NCI-H2227 (cell line): ENCODE results near the gene RANBP3.
"Not testable (repeated sequence)": the region's sequence is repeated elsewhere in the genome, so short reads cannot be mapped to it uniquely, and the experiment has no call there.

Experiments used
- DNase-seq: peaks from one replicate; lab custom pipeline; 2025; ENCODE audit not compliant: unreplicated experiment; lab: John Stamatoyannopoulos, UW

RANBP3 gene

DNA sequence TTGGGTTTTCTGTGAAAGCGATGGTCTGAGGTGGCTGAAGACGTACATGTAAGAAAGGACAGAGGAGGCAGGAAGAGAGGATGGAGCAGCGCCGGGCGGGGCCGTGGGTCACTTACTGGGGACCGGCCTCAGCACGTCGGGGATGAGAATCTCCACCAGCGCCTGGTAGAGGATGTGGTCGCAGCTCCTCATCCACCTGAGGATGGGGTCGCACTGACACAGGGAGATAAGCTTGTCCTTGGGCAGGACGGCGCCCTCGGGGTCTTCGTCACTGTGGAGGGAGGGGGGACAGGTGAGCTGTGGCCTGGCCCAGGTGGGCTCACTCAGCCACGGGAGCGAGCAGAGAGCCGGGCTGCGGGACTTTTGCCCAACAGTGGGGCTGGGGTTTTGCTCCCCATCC, 29.0 kb upstream of the RANBP3 start:
- DNase-seq: no peak

DNA sequence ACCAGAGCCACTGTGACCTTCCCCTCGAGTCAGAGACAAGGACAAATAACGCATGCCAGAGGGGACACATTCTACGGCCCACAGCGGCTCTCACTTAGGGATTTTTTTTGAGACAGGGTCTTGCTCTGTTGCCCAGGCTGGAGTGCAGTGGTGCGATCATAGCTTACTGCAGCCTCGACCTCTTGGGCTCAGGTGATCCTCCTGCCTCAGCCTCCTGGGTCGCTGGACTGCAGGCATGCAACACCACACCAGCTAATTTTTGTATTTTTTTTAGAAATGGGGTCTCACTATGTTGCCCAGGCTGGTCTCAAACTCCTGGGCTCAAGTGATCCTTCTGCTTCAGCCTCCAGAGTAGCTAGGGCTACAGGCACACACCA, 28.1 kb upstream of the RANBP3 start:
- not testable (repeated sequence) for DNase-seq

DNA sequence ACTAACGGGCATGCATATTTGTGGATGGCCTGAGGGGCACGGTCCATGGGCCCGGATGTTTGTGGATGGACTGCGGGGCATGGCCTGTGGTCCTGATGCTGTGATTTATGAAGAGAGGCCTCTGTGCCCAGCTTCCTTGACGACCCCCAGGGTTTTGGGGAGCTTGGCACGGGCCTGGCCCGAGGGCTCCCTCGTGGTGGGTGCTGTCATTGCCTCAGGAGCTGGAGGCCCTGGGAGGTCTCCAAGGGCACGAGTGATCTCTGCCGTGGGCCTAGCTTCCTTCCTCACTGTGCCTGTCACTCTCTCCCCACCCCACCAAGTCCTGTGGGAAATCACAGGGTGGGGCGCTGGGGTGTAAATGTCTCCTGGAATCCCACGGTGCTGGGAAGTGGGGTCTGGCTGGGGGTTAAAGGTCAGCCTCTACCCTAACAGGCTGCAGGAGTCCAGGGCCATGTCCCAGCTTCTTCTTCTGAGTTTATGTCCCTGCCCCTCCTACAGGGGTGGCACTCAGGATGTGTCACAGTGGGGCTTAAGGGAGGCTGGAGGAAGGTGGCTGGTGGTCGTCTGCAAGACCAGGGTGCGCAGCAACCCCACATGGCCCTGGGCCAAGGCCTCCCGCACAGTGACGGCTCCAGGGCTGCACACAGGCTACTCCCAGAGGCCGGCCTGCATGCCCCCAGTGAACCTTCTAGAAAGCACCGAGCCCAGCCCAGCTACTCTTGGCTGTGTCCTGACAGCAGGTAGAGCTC, 27.6 kb upstream of the RANBP3 start:
- no peak for DNase-seq

DNA sequence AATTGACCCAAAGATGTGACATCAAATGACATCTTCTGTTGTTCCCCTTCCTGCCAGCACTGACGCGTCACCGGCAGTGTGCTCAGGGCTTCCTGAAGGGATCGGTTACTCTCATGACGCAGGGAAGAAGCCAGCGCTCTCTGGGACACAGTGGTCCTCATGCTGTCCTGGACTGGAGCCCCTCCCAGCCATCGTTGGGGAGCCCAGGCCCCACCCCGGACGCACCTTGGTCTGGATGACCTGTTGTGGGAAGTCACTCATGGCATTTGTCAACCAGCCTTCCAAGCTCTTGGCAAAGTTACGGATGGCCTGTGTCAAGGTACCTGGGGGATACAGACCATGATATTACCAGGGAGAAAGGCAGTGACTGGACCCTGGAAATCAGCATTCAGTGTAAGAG, 26.0 kb upstream of the RANBP3 start:
- DNase-seq: no peak

DNA sequence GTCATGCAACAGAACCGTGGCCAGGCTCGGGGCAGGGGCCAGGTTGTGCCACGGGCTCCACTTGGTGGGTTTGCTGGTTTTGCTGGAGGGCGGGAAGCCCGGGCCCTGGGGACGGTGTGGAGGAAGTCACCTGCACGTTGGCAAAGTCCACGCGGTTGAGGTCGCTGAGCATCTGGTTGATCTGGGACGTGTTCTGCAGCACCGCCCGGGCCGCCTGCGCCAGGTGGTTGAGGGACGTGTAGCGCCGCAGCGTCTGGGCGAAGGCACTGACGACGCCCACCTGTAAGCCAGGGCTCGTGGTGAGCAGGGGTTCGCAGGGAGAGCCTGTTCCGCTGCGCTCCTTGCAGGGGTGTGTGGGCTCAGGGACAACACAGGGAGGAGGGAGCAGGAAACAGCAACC, 24.7 kb upstream of the RANBP3 start:
- no peak for DNase-seq

DNA sequence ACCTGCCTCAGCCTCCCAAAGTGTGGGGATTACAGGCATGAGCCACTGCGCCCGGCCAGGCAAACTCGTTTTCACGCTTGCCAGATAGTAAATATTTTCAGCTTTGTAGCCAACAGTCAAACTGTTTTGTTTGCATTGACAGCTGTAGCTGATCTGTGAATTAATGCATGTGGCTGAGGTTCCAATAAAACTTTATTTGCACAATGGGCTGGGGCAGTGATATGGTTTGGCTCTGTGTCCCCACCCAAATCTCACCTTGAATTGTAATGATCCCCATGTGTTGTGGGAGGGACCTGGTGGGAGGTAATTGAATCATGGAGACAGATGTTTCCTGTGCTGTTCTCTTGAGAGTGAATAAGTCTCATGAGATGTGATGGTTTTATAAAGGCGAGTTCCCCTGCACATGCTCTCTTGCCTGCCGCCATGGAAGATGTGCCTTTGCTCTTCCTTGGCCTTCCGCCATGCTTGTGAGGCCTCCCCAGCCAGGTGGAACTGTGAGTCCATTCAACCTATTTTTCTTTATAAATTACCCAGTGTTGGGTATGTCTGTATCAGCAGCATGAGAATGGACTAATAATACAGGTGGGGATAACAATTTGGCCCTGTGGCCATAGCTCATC, 22.4 kb upstream of the RANBP3 start:
- no peak for DNase-seq

DNA sequence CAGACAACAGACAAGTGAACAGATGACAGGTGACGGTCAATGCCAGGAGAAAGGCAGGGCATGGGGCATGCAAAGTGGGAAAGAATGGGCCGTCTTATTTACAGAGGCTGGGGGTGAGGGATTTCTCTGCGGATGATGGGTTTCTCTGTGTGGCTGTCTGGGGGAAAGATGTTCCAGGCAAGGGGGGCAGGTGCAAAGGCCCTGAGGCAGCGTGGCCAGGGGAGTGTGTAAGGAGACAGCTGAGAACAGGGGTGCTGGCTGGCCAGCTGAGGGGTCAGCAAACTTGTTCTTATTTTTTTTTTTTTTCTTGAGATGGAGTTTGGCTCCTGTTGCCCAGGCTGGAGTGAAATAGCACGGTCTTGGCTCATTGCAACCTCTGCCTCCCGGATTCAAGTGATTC, 21.8 kb upstream of the RANBP3 start:
- no peak for DNase-seq

DNA sequence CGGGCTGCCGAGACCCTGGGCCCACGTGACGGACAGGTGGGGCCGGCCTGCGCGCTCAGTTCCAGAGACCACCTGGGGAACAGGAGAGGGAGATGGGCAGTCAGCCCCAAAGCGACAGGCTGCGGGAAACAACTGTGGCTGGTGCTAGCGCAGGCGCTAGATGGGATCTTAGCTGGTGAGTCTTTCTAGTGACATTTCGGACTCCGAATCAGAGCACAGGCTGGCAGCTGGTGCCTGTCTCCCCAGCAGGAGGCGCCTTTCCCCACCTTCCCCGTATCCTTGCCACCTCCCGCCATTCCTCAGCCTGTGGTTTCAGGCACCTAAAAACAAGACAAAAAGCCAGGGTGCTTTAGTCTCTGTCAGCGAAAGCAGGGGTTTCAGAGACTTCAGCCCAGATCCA, 19.4 kb upstream of the RANBP3 start:
- no peak for DNase-seq

DNA sequence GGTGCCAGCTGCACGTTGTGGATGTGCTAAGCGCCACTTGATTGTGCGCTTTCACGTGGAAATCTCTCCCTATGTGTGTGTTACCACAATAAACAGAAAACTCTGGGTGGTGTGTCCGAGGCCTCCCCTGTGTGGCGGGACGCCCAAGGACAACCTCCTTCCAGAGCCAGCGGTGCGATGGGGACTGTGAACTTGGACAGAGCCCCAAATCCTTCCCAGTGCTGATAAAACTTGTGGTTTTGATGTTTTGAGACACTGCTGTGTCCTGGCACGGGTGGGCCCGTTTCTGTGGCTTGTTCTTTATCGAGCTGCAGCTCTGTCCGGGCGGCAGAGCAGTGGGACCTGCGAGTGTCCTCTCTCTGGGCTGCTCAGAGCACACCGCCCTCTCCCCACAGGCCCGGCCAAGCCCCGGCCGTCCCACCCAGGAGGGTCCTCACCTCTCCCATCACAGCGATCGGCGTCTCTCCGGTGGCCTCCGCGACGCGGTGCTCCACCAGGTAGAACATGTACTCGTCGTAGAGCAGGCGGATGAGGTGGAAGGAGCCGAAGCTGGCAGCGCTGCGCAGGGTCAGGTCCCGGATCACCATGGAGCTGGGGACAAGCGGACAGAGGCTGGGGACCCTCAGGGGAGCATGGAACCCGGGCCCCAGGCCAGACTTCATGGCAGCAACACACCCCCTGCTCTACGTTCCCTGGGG, 18.8 kb upstream of the RANBP3 start:
- no peak for DNase-seq

DNA sequence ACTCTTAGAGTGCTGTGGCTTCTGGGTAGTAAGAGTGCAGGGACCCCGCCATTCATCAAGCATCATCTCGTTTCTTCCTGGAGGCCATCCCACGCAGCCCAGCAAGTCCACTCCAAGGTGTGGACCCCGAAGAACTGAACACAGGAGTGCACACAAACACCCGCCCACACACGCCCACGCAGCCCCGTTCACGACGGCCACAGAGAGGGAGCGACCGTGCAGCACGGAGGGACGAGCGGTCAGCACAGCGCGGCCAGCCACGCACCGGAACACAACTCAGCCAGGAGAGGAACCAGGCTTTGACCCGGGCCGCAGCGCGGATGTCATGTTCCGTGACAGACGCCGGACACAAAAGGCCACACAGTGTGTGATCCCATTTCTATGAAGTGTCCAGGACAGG, 18.2 kb upstream of the RANBP3 start:
- DNase-seq: no peak

DNA sequence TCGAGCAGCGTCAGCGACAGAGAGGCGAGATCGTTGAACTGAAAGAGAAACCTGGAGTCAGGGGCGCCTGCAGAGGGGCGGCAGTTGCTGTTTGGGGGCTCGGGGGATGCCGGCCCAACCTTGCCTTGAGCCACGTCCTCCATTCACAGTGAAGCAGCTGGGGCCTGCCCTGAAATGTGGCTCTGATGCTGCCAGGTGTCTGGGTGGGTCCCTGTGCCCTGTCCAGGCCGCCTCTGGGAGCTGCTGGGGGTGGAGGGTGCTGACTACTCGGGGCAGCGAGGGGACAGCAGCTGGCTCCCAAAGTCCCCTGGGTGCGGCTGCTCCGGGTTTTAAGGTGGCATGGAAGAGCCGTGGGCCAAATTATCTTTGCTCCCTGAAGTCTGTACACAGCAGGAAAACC, 17.7 kb upstream of the RANBP3 start:
- no peak for DNase-seq

DNA sequence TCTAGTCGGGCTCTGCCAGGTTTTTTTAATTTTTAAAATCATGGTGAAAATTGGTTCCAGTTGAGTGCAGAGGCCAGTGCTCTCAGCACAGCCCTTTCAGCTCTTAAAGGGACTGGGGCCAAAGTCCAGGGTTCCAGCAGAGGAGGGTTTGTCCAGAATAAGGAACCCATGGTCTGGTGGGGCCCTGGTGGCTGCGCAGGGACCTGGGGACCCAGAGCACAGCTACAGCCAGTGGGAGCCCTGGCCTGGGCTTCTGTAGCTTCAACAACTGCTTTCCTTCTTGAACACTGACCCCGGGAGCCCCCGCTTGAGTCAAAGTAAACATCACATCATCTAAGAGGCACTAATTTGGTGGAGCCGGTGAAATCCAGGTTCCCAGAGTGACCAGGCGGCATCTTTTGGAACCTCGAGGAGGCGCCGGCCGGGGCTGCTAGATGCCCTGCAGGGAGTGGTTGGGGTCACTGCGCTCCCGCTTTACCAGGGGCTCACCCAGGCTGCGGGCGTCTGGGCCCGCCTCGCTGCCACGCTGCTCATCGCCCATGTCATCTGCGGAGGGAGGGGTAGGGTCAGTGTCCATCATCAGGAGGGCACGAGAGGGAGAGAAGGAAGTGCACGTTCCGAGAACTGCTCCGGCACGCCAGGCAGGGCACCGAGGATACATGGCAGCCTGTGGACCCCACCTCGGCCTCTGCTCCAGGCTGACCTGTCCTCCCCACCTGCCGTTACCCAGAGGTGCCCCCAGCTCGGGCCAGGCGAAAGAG, 16.6 kb upstream of the RANBP3 start:
- no peak for DNase-seq

DNA sequence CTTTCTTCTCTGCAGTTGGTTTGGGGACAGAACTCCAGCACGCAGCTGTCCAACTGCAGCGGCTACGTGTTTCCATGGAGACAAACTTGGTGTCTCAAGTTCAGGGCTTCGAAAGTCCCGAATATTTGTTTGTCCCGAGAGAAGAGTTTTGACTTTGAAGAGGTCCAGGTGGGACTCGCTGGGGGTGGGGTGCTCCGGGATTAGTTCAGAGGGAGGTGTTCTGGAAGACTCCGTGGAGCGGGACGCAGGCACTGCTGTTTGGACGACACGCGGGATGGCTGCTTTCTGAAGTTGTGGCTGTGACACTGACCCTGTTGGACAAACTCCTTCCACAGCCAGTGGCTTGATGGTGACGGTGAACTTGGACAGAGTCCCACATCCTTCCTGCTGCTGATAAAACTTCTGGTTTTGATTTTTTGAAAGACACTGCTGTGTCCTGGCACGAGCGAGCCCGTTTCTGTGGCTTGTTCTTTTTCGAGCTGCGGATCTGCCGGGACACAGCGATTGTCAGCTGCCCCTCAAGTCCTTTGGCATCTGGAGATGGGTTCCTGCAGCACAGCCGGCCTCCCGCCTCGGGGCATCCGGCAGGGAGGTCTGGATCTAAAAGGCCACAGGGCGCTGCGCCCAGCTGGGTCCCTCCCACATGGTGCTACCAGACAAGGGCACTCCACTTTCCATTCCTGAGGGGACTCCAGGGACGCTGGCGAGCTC, 15.9 kb upstream of the RANBP3 start:
- no peak for DNase-seq

DNA sequence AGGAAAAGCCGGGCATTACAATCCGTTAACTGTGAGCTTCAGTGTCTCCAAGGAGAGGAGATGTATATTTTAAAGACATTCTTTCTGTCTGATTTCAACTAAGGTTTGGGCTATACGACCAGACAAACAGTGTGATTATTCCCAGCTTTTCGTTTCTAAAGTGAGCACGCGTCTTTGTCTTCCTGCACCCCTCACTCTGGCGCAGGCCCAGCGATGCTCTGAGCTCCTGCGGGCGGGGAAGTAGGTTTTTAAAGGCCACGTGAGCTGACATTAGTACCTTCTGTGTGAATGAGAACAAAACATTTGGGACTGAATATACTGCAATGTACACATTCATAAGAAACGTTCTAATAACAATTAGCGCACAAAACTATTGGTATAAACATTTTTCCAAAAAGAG, 15.3 kb upstream of the RANBP3 start:
- DNase-seq: no peak

DNA sequence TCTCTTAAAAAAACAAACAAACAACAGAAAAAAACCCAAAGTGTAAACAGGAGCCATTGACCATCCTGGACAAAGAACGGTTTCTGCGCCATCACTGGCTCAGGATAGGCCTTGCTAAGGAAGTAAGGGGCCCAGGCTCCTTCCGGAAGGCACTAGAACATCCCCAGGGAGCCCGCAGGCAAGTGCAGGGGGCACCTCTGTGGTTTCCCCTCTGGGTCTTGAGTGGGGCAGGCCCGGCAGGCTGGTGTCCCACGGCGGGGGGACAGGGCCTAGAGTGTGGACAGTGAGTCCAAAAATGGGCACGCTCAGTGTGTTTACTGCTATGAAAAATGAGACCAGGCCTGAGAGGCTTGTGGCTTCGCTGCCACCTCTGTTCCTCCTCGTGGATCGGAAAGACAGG, 14.8 kb upstream of the RANBP3 start:
- no peak for DNase-seq

DNA sequence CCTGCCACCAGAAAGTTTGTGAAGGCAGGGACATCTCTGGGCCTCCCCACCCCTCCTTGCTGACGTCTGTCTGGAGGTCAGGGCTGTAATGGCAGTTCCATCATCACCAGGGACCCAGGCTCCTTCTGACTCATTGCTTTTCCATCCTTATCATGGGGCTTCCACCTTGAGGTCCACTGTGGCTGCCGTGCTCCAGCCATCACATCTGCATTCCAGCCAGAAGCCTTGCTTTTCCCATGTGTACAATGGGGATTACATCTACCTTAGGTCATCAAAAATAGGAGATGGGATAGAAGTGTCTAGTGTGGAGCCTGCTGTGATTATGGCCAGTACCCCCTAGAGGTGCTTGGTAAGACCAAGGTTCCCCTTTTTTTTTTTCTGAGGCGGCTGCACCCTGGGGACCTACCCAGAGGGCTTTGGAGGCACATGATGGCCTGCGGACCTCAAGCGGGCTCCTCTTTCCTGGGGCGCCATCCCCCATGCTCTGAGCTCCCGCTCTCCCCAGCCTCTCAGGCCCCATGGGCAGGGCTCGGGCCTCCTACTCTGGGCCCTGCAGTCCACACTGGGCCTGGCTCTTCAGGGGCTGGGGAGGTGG, 13.4 kb upstream of the RANBP3 start:
- no peak for DNase-seq

DNA sequence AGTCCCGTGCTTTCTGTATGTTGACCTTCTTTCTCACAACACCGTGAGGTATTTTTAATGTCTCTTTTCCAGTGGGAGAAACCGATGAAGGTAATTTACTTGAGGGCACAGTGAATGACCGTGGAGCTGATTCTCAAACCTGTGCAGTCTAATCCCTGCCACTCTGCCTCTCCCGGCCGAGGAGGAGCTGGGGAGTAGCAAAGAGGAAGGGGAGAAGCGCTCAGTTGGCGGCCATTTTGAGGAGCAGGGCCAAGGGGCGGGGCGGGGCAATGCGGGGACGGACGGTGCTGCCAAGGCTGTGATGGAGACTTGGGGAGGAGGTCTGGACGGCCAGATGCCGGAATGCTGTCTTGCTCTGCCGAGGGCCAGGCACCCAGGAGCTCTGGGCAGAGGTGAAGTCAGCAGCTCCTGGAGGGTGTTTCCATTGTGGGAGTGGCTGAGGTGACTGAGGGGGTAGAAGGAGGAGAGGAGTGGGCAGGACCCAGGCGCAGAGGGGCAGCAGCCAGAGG, 12.4 kb upstream of the RANBP3 start:
- no peak for DNase-seq

DNA sequence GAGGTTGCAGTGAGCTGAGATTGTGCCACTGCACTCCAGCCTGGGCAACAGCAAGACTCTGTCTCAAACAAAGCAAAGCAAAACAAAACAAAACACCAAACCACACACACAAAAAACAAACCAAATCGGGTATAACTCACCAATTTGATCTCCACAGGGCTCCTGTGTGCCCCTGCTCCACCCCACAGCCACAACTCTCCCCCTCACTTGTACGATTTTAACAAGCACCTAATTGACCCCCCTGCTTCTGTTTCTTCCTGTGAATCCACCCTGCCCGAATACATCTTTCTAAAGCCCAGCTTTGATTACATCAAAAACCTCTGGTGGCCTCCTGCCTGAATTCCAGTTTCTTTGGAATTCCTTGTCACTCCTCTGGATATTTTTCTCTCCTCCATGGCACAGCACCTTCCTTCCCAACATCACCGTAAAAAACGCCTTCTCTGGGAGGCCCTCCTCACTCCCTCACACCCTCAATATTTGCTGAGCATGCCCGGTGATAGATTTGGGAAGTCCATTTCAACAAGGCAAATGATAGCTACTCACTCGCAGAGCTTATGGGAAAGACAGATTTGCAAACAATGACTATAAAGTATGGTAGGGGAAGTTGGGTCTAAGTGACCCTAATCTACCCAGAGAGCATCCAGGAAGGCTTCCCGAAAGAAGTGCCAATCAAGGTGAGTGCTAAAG, 11.6 kb upstream of the RANBP3 start:
- no peak for DNase-seq

DNA sequence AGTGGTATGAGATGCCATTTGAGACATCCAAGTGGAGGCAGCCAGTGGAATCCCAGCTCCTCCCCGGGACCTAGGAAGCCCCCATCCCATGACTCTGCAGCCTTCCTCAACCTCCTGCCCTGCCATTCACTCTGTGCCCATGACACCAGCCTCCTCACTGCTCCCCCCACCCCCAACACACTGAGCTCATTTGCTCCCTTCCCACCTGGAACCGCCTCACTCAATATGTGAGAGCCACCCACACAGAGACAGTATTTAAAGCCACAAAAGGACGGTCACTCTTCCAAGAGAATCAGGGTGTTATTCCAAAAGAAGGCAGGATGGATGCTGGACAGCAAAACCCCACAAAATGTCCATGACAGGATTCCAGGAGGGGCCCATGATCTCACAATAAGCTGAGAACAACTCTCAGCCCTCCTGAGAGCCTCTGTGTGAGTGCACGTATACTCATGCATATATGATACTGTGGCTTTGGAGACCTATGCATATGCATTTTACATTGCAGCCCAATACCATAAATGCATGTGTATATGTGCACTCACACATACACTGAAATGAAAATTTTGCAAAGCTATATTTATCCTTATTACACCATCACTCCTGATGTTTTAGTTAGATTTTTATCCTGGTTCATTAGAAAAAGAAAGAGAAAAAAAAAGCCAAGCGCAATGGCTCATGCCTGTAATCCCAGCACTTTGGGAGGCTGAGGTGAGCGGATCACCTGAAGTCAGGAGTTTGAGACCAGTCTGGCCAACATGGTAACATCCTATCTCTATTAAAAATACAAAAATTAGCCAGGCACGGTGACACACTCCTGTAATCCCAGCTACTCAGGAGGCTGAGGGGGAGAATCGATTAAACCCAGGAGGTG, 10.8 kb upstream of the RANBP3 start:
- peak; percentile 10 for DNase-seq
